Measurements from ENCODE around the gene RHOF. TPM values are rescaled to one million over a fixed set of nuclear protein-coding genes. Genes with fewer than 3 reads are reported as not detected.

The RHOF gene
- total and polyA plus RNA-seq, 2 of the 13 experiments (the other 11 are each of a cell fraction or from before 2014, with no cell fraction given) = 14.6 to 32.2 TPM

DNA sequence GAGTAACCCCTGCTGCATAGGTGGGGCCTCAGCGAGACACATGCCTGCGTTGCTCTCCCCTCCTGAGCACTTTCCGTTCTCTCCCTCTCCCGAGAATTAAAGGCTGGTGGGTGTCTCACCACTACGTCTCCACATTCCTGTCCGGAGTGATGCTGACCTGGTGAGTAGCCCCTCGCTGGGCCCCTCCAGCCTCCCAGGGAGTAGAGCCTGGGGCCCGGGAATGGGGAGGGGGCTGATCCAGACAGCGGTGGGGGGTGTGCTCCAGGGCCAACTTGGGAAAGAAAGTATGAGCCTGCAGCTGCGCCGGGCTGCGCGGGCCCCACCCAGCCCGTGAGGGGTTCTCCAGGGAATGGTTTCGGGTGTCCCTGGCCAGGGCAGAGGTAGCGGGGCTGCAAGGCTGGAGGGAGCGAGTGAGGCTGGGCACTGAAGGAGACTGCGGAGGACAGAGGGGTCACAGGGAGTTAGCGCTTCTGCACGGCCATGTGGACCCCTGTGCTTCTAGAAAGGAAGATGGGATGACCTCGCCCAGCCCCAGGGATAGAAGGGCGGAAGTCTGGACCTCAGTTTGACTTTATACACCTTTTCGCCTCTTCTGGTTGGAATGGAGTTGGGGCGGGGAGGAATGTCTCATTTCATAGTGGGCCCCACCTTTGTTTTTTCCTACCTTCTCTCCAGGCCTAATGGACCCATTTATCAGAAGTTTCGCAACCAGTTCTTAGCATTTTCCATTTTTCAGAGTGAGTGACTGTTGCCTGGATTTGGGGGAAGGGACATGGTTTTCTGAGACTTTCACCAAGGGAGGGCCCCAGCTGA is 22.5 kb downstream of the RHOF start:
- no peak for FAIRE-seq
- 94% methylated on average over 22 of the region's 25 CpGs for WGBS (ENCODE audit: low lambda C conversion rate)

More for the DNA sequence above, 22.5 kb downstream of the RHOF start:
- Histone ChIP-seq H3K9ac (ENCODE audit: insufficient read depth, low read depth, low read length) (no peak overlapping the region), H3K9me3 (ENCODE audit: low read length) (no peaks in the 10 kb centered on the region), H3K27me3 (ENCODE audit: control insufficient read depth in 1 of 2, insufficient read depth in 2 of 2, low read length in 2 of 2) (no peaks in the 10 kb centered on the region), H2AFZ (ENCODE audit: low read length) (no peak overlapping the region), H3K4me1 (ENCODE audit: insufficient read depth, low read length) (peaks cover 35% of the 10 kb centered on the region), H3K36me3 (replicated peaks in 1 of 2; ENCODE audit: control insufficient read depth in 1 of 2, insufficient read depth in 2 of 2, low read length in 2 of 2) (no peaks in the 10 kb centered on the region), H3K4me2 (ENCODE audit: low read depth, low read length) (peak overlapping the region; percentile 73; the same call in 1 of the 2 replicates), H3K79me2 (ENCODE audit: insufficient read depth, low read length) (no peaks in the 10 kb centered on the region), H3K4me3 (replicated peaks in 1 of 3; ENCODE audit: insufficient read depth in 1 of 3, low read depth in 2 of 3, low read length in 3 of 3) (peak overlapping the region in 1 of 3 experiments; percentile 58; a peak in 1 of 6 replicates), H3K27ac (ENCODE audit: extremely low read length, insufficient read depth, low read length) (peak overlapping the region; percentile 67), H4K20me1 (ENCODE audit: insufficient read depth, low read length) (no peaks in the 10 kb centered on the region)
- no TSS peak for BruUV-seq (replicated peaks)
- ChIA-PET POLR2A (interaction anchor here (1.3 kb wide), 1 partner anchor 58 kb away, joined by 3 read pairs; the partner anchor contains the start of gene TMEM120B), CTCF (ENCODE audit: low intra/inter-chr PET ratio, low total read pairs) (interaction anchor here (2.7 kb wide), 1 partner anchor 74 kb away, joined by 69 read pairs; no protein-coding TSS in a partner anchor)
- DNase-seq (ENCODE audit: low spot score) = no peak
- in situ Hi-C loops (cut with HindIII; ENCODE audit: extremely low pct_ligation_motif_present, low pct_unique_long_range_greater_than_20kb) (loop anchor here (5.0 kb wide), 1 partner anchor 79 kb away; no protein-coding TSS in a partner anchor), intact Hi-C loops (cut with micrococcal nuclease; ENCODE audit: unreplicated experiment) (loop anchor here (5.0 kb wide), 1 partner anchor 59 kb away; the partner anchor contains the start of gene TMEM120B)
- TF ChIP-seq ZNF775 (CRISPR knock-in tag; IDR thresholded peaks at IDR 0.05; ENCODE audit: borderline replicate concordance) (no peak), CEBPB (IDR thresholded peaks at IDR 0.05; ENCODE audit: borderline replicate concordance, low read depth, low read length) (peak; percentile 56; the same call in 1 of the 2 replicates), ZNF629 (CRISPR knock-in tag; conservative IDR thresholded peaks at IDR 0.05) (peak; percentile 71), ZNF256 (CRISPR knock-in tag; conservative IDR thresholded peaks at IDR 0.05) (no peak), ATM (IDR thresholded peaks at IDR 0.05; ENCODE audit: borderline replicate concordance) (no peak), ZNF75D (CRISPR knock-in tag; IDR thresholded peaks at IDR 0.05; ENCODE audit: borderline replicate concordance) (no peak), ZFP41 (CRISPR knock-in tag; IDR thresholded peaks at IDR 0.05; ENCODE audit: borderline replicate concordance) (no peak), SRY (CRISPR knock-in tag; IDR thresholded peaks at IDR 0.05) (no peak), CEBPG (CRISPR knock-in tag; IDR thresholded peaks at IDR 0.05) (peak; percentile 32; the same call in 1 of the 2 replicates), RBM39 (IDR thresholded peaks at IDR 0.05; ENCODE audit: low read depth, low read length, poor library complexity, severe bottlenecking) (no peak)
- TF ChIP-seq, protein P1, sequence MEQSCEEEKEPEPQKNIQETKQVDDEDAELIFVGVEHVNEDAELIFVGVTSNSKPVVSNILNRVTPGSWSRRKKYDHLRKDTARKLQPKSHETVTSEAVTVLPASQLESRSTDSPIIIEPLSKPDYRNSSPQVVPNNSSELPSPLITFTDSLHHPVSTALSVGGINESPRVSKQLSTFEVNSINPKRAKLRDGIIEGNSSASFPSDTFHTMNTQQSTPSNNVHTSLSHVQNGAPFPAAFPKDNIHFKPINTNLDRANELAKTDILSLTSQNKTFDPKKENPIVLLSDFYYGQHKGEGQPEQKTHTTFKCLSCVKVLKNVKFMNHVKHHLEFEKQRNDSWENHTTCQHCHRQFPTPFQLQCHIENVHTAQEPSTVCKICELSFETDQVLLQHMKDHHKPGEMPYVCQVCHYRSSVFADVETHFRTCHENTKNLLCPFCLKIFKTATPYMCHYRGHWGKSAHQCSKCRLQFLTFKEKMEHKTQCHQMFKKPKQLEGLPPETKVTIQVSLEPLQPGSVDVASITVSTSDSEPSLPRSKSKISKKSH (CRISPR knock-in tag; IDR thresholded peaks at IDR 0.05; ENCODE audit: borderline replicate concordance) = 0 out of 2 replicates have a peak, but pooled peaks have one; percentile 10
- TF ChIP-seq, protein P2, sequence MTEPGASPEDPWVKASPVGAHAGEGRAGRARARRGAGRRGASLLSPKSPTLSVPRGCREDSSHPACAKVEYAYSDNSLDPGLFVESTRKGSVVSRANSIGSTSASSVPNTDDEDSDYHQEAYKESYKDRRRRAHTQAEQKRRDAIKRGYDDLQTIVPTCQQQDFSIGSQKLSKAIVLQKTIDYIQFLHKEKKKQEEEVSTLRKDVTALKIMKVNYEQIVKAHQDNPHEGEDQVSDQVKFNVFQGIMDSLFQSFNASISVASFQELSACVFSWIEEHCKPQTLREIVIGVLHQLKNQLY (CRISPR knock-in tag; IDR thresholded peaks at IDR 0.05) = no peak
- ATAC-seq = no peak

All from HepG2 (cell line).